WI38 (cell line): ENCODE data around the gene HUWE1.

Source experiments
- H3K4me3 ChIP-seq: 2 replicates; pipeline ENCODE4 v1.5.1; 2011; ENCODE audit warnings: low read depth, mild to moderate bottlenecking, control low read depth, low read length
- TF ChIP-seq, protein P1 (sequence below): IDR thresholded peaks from 2 replicates; pipeline ENCODE4 v1.5.1; 2012; ENCODE audit warnings: low read depth, mild to moderate bottlenecking, control low read depth, low read length

The HUWE1 gene

DNA sequence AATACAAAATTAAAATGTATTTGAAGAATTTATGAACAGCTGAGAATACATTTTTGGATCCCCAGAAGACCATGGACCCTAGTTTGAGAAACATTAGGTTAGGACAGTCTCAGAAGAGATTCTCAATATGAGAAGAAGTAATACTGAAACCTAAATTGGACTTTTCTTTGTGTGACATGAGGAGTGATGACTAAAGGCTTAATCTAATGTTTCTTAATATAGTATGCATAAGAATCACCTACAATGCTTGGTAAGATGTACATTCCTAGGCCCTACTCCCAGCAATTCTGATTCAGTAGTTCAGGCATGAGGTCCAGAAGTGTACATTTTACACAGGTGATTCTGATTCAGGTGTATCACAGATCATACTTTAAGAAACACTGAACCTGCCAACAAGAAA, 31.6 kb upstream of the HUWE1 start:
- TF ChIP-seq, protein P1, sequence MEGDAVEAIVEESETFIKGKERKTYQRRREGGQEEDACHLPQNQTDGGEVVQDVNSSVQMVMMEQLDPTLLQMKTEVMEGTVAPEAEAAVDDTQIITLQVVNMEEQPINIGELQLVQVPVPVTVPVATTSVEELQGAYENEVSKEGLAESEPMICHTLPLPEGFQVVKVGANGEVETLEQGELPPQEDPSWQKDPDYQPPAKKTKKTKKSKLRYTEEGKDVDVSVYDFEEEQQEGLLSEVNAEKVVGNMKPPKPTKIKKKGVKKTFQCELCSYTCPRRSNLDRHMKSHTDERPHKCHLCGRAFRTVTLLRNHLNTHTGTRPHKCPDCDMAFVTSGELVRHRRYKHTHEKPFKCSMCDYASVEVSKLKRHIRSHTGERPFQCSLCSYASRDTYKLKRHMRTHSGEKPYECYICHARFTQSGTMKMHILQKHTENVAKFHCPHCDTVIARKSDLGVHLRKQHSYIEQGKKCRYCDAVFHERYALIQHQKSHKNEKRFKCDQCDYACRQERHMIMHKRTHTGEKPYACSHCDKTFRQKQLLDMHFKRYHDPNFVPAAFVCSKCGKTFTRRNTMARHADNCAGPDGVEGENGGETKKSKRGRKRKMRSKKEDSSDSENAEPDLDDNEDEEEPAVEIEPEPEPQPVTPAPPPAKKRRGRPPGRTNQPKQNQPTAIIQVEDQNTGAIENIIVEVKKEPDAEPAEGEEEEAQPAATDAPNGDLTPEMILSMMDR: no peak

DNA sequence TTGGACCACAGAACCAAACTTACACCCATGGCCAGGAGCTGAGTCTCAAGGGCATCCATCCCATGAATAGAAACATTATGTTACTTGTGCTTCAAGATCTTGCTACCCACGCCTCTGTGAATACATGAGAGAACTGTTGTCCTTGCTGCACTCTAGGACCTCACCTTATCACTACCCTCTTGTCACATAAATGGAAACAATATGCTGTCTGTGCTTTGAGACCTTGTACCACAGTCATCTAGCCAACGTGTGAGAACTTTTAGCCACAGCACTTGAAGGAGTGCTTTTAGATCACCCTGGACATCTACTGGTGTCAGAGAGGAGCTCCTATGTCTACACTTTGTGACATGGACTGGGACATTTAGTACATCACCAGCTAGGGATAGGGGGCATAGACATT, 30.7 kb upstream of the HUWE1 start:
- TF ChIP-seq, protein P1: no peak
- H3K4me3 ChIP-seq: no peak overlapping the region

More for the DNA sequence above, 31.6 kb upstream of the HUWE1 start:
- no peak overlapping the region for H3K4me3 ChIP-seq

DNA sequence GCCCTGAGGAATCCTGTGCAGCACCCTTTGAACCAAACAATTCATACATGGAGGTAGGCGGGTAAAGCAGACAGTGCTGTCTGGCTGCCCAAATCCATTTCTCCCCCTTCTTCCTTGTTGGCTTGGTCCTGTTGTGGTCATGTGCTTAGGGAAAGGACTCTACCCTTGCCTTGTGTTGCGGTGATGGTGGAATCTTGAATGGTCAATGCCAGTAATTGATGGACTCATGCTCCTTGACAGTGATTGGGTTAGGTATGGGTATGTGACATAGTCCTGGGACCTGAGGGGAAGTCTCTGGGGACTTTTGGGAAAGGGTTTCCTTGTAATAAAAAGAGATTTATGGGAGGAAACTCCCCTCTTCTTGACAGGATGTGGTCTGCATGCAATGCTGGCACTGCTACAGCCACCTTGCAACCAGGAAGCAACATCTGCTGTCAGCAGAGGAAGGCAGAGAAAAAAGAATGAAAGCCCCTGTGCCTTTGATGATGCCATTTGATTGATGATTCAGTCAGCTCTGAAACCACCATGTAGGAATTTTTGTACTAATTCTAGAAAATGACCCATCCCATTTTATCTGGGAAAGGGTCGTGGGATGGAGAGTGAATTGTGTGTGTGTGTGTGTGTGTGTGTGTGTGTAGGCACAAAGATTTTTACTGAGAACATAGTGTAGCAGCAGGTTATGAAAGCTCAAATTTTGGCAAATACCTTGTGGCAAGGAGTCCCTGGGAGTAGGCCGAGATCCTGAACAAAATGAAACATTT, 30.0 kb upstream of the HUWE1 start:
- no peak overlapping the region for H3K4me3 ChIP-seq
- TF ChIP-seq, protein P1: no peak

DNA sequence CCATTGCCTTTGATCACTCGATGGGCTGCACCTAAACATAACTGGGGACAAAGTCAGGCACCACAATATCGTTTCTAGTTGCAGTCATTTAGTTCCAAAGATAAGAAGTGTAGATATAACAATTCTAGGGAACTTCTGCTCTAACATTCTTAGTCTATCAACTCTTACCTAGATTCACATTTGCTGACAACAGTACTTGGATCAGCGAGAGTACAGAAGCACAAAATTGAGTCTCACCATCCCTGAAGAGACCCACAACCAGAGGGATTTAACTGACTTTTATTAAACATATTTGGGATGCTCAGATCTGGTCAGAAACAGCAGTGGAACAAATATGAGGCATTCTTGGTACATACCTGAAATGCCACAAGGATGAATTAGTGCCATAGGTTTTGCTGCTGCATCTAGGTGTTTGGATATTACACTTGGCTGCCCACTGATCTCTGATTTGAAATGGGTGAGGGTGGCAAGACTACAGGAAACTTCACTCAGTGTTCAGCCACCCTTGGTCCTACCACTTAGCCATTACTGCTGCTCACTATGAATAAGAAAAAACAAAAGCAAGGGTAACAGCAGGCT, 28.9 kb upstream of the HUWE1 start:
- TF ChIP-seq, protein P1: no peak
- H3K4me3 ChIP-seq: no peak overlapping the region

DNA sequence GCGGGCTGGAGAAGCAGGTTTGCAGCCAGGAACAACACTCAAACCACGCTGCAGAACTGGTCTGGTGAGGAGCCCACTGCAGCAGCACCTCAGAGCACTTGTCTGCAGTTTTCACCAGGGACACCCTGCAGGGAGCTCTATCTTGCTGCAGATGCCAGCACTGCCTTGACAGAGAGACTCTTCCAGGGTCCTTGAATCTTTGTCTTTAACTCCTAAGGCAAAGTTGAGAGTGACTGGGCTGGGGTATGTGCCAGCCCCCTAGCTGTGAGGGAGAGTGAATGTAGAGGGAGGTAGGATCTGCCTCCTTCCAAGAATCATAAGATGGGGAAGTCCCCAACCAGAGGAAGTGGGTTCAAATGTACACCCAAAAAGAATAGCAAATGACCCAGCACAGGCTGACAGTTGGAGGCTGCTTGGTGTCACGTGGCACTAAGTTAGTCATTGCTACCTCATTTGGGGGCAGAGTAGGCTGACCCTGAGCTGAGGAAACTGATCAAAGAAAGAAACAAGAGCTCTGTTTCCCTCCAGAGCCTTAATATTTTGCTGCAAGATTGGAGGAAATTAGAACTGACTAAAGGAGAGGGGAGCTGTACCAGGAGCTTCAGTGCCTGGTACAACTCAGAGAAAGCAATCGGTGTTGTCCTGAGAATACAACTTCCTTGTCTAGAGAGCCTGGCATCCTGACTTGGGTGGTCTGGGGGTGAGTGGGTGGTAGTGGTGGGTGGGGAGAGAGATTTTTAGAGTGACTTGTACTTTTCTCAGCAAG, 28.2 kb upstream of the HUWE1 start:
- TF ChIP-seq, protein P1: no peak
- no peak overlapping the region for H3K4me3 ChIP-seq

DNA sequence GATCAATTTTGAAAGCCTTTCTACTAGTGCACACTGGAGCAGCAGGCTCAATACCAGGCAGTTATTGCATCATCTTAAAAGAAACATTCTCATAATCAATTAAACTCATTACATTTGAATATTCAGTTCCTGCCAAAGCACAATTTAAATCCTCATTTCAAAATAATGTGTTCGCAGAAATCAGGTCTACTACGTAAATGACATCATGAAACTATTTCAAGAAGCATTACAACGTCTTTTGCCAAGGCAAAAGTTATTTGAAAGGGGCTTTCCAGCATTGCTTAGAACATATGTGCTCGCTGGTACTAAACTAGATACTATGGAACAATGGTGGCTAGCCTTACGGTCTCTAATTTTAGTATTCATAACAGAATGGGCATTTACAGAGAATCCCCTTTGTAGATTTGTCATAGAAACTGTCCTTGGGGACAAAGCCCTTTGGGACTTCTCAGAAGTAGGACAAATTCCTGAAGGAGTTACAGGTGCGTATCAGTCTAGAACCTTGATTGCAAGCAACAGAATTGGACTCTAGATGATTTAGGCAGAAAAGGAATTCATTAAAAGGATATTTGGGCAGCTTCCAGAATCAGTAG, 27.6 kb upstream of the HUWE1 start:
- TF ChIP-seq, protein P1: no peak
- H3K4me3 ChIP-seq: no peak overlapping the region
